SU-DHL-6 (cell line): Measurements from ENCODE around the gene EEF1AKMT4.

ENCODE experiments used
- H2AFZ ChIP-seq: fragments of 200-600 bp; sonication (generic); 2 replicates; pipeline ENCODE4 v1.6.1; 2014; ENCODE audit warnings: low read depth, mild to moderate bottlenecking, moderate library complexity, mixed read lengths, antibody characterized with exemption, low read length; ENCODE audit not compliant: severe bottlenecking
- H3F3A ChIP-seq: fragments of 200-600 bp; shearing (Covaris generic); 2 replicates; pipeline ENCODE4 v1.6.0; 2016; ENCODE audit warnings: antibody characterized with exemption, mild to moderate bottlenecking; ENCODE audit not compliant: insufficient read depth
- H3K27ac ChIP-seq: fragments of 200-600 bp; sonication (generic); 2 replicates; pipeline ENCODE4 v1.5.1; 2016; ENCODE audit warnings: low read depth, mild to moderate bottlenecking, low read length, moderate library complexity, mixed read lengths
- H3K27me3 ChIP-seq: fragments of 200-600 bp; sonication (generic), shearing (Covaris generic); 2 replicates; pipeline ENCODE4 v1.6.0; 2014; ENCODE audit warnings: mild to moderate bottlenecking, low read length
- H3K36me3 ChIP-seq: fragments of 200-600 bp; sonication (generic); 2 replicates; pipeline ENCODE4 v1.6.1; 2014; ENCODE audit warnings: mild to moderate bottlenecking, low read length, mixed read lengths
- H3K4me2 ChIP-seq: fragments of 300-600, 200-600 bp; shearing (Covaris generic), sonication (generic); 2 replicates; pipeline ENCODE4 v1.6.0; 2014; ENCODE audit warnings: low read length, low read depth, mild to moderate bottlenecking; ENCODE audit not compliant: poor library complexity, severe bottlenecking
- H3K4me3 ChIP-seq: fragments of 200-600 bp; sonication (generic); 2 replicates; pipeline ENCODE4 v1.5.1; 2014; ENCODE audit warnings: antibody characterized with exemption, low read length, mild to moderate bottlenecking, mixed read lengths; ENCODE audit not compliant: insufficient read depth, poor library complexity, severe bottlenecking
- H3K79me2 ChIP-seq: fragments of 200-600 bp; sonication (generic); 2 replicates; pipeline ENCODE4 v1.6.1; 2014; ENCODE audit warnings: mild to moderate bottlenecking, low read length, moderate library complexity; ENCODE audit not compliant: insufficient read depth
- H3K9ac ChIP-seq: fragments of 200-600 bp; sonication (generic); 2 replicates; pipeline ENCODE4 v1.7.0; 2014; ENCODE audit warnings: mild to moderate bottlenecking, low read length
- H3K9me2 ChIP-seq: fragments of 200-600 bp; sonication (generic); replicated peaks from 2 replicates; pipeline ENCODE4 v1.6.1; 2014; ENCODE audit warnings: low read length; ENCODE audit not compliant: insufficient read depth
- H3K9me3 ChIP-seq: fragments of 200-600 bp; sonication (generic); 2 replicates; pipeline ENCODE4 v1.6.1; 2014; ENCODE audit warnings: low read length, mixed read lengths; ENCODE audit not compliant: insufficient read depth
- H4K20me1 ChIP-seq: fragments of 200-600 bp; sonication (generic); 2 replicates; pipeline ENCODE4 v1.6.1; 2014; ENCODE audit warnings: low read depth, mild to moderate bottlenecking, antibody characterized with exemption, low read length, moderate library complexity, mixed read lengths
- CTCF ChIP-seq: fragments of 200-600 bp; sonication (generic); IDR thresholded peaks from one replicate; pipeline ENCODE4 v1.5.1; 2017; ENCODE audit warnings: antibody characterized with exemption, mild to moderate bottlenecking, low read length, moderate library complexity; ENCODE audit not compliant: insufficient read depth, poor library complexity, severe bottlenecking
- EZH2phosphoT487 ChIP-seq: fragments of 200-600 bp; sonication (generic), shearing (Covaris generic); conservative IDR thresholded peaks from 2 replicates; pipeline ENCODE4 v1.6.1; 2018; ENCODE audit warnings: mild to moderate bottlenecking, antibody characterized with exemption, low read length, moderate library complexity, mixed read lengths

EEF1AKMT4 gene

DNA sequence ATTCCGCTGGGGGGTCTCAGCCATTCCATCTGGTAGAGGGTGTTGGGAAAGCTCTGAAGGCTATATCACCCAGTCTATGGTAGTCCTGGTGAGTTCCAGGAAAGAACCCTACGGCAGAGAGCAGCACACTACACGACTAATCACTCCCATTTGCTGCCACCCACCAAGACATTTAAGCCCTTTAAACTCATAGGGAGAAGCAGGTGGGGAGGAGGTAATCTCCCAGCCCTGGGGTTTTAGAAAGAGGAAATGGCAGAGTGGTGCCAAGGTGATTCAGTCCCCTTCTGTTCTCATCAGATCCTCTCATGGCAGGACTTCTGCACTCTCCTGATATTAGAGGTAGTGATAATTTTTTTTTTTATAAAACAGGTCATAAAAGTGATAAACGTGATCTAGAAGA, 30.7 kb upstream of the EEF1AKMT4 start:
- TF ChIP-seq CTCF = no peak
- Histone ChIP-seq H3K27ac (no peak overlapping the region), H3K4me2 (no peak overlapping the region), H3K79me2 (no peaks in the 10 kb centered on the region), H3K9ac (no peak overlapping the region), H2AFZ (no peak overlapping the region), H3F3A (no peaks in the 10 kb centered on the region), H3K36me3 (no peaks in the 10 kb centered on the region), H4K20me1 (no peaks in the 10 kb centered on the region), H3K27me3 (no peaks in the 10 kb centered on the region), H3K9me3 (no peaks in the 10 kb centered on the region), H3K4me3 (no peak overlapping the region), H3K9me2 (no peaks in the 10 kb centered on the region)

GRCh38 chr3:184222521-184222920, 27.0 kb upstream of the EEF1AKMT4 start:
- H3K4me2 ChIP-seq = no peak overlapping the region
- H3F3A ChIP-seq = no peaks in the 10 kb centered on the region
- no peaks in the 10 kb centered on the region for H3K9me2 ChIP-seq
- no peaks in the 10 kb centered on the region for H3K36me3 ChIP-seq
- no peaks in the 10 kb centered on the region for H3K27me3 ChIP-seq
- no peaks in the 10 kb centered on the region for H3K79me2 ChIP-seq
- TF ChIP-seq CTCF (no peak), EZH2phosphoT487 (no peak)
- H3K9ac ChIP-seq = no peak overlapping the region
- no peaks in the 10 kb centered on the region for H3K9me3 ChIP-seq
- H3K4me3 ChIP-seq = no peak overlapping the region
- no peaks in the 10 kb centered on the region for H4K20me1 ChIP-seq
- no peak overlapping the region for H3K27ac ChIP-seq
- no peak overlapping the region for H2AFZ ChIP-seq

DNA sequence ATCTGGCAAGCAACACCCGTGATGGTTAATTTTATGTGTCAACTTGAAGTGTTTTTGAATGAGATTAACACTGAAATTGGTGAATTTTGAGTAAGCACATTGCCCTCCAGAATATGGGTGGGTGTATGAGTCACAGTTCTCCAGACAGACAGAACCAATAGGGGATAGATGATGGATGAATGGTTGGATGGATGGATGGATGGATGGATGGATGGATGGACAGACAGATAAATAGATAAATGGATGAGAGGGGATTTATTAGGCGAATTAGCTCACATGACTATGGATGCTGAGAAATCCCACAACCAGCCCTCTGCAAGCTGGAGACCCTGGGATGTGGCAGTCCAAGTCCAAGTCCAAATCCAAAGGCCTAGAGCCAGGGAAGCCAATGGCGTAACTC, 25.5 kb upstream of the EEF1AKMT4 start:
- Histone ChIP-seq H3K9ac (no peak overlapping the region), H4K20me1 (no peaks in the 10 kb centered on the region), H3K9me2 (no peaks in the 10 kb centered on the region), H3K4me3 (no peak overlapping the region), H3K79me2 (no peaks in the 10 kb centered on the region), H2AFZ (no peak overlapping the region), H3K9me3 (no peaks in the 10 kb centered on the region), H3K36me3 (no peaks in the 10 kb centered on the region), H3F3A (no peaks in the 10 kb centered on the region), H3K27ac (no peak overlapping the region), H3K4me2 (no peak overlapping the region), H3K27me3 (no peaks in the 10 kb centered on the region)
- TF ChIP-seq CTCF (no peak), EZH2phosphoT487 (no peak)

DNA sequence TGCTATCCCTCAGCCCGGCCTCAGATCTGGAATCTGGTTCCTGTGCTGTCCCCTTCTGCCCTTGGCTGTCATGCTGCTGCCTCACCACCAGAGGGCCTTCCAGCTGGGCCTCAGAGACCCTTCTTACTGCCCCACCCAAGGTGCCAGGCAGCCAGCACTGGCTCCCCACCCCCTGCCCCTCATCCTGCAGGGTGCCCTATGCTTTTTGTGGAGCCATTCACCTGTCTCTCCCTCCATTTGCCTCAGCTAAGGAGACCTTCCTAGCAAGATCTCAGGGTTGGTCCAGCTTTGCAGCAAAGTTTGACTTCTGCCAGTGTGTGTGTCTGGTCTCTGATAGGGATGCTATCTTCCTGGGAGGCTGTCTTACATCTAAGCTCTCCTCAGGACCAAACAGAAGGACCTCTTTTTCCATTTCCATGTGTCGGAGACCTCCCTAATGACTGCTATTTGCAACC, 22.0 kb upstream of the EEF1AKMT4 start:
- H2AFZ ChIP-seq = no peak overlapping the region
- H3K27me3 ChIP-seq = no peaks in the 10 kb centered on the region
- H3F3A ChIP-seq = no peaks in the 10 kb centered on the region
- H4K20me1 ChIP-seq = no peaks in the 10 kb centered on the region
- H3K4me3 ChIP-seq = no peak overlapping the region
- TF ChIP-seq CTCF (peak; percentile 89), EZH2phosphoT487 (no peak)
- H3K9me2 ChIP-seq = no peaks in the 10 kb centered on the region
- no peak overlapping the region for H3K4me2 ChIP-seq
- H3K27ac ChIP-seq = no peak overlapping the region
- H3K9me3 ChIP-seq = no peaks in the 10 kb centered on the region
- H3K36me3 ChIP-seq = no peaks in the 10 kb centered on the region
- no peaks in the 10 kb centered on the region for H3K79me2 ChIP-seq
- no peak overlapping the region for H3K9ac ChIP-seq
